Small intestine (tissue), 7 donors: Measurements from ENCODE around the gene SMYD3. TPM values are rescaled to one million over a fixed set of nuclear protein-coding genes. Genes with fewer than 3 reads are reported as not detected.
A peak's percentile ranks its signal among the peaks of the same experiment; 100 is the strongest.

Source experiments
- DNase-seq, 2 donors: peaks; one replicate each; pipeline versions ENCODE4 v3.0.0 to v3.0.0-alpha.2; 2013
- FAIRE-seq: peaks from 2 replicates; lab custom pipeline; 2012; peaks lifted over from hg19 to GRCh38; lab: Jason Lieb, UNC
- H3K27ac ChIP-seq, 3 donors: one replicate each; pipeline ENCODE4 v1.5.1; 2013; ENCODE audit warnings: low read length in 2 of 3, mild to moderate bottlenecking in 2 of 3, control low read depth in 1 of 3, inconsistent platforms in 1 of 3, low read depth in 1 of 3, moderate library complexity in 1 of 3
- H3K27me3 ChIP-seq, 3 donors: one replicate each; pipeline ENCODE4 v1.6.1; 2013; ENCODE audit warnings: low read length in 3 of 3, inconsistent platforms in 1 of 3; ENCODE audit not compliant: control insufficient read depth in 3 of 3, insufficient read depth in 3 of 3
- H3K36me3 ChIP-seq, 3 donors: one replicate each; pipeline ENCODE4 v1.6.1; 2013; ENCODE audit warnings: low read length in 3 of 3, inconsistent platforms in 1 of 3, low read depth in 1 of 3, mild to moderate bottlenecking in 1 of 3, moderate library complexity in 1 of 3; ENCODE audit not compliant: control insufficient read depth in 3 of 3, insufficient read depth in 2 of 3
- H3K4me1 ChIP-seq, 3 donors: one replicate each; pipeline ENCODE4 v1.6.1; 2013; ENCODE audit warnings: low read length in 2 of 3, inconsistent platforms in 1 of 3, low read depth in 1 of 3, mild to moderate bottlenecking in 1 of 3, moderate library complexity in 1 of 3; ENCODE audit not compliant: control insufficient read depth in 3 of 3, insufficient read depth in 2 of 3
- H3K4me3 ChIP-seq, 3 donors: one replicate each; pipeline ENCODE4 v1.5.1; 2013; ENCODE audit warnings: low read length in 3 of 3, control low read depth in 1 of 3, inconsistent platforms in 1 of 3, low read depth in 1 of 3, mild to moderate bottlenecking in 1 of 3, moderate library complexity in 1 of 3
- H3K9me3 ChIP-seq, 2 donors: one replicate each; pipeline ENCODE4 v1.6.1; 2013; ENCODE audit warnings: low read depth in 1 of 2, low read length in 1 of 2; ENCODE audit not compliant: control insufficient read depth in 2 of 2, insufficient read depth in 1 of 2
- WGBS, 3 donors: extraction: QIAGEN DNeasy Blood & Tissue Kit; methylation state at CpG; one replicate each; pipeline ENCODE4 v1.1.7; 2013; 5-methylcytosine and 5-hydroxymethylcytosine counted together
- polyA plus RNA-seq, 4 donors: library from polyadenylated mRNA; stranded (reverse) in 3 of 4; unstranded in 1 of 4; fragments of 200-250 nt in 3 of 4; fragments of 120-200 nt in 1 of 4; gene quantifications; one replicate each; pipeline versions ENCODE4 v1.2.1 to v1.2.3, GENCODE V29; 2013
- donor health status: healthy with polysubstance abuse.
- donor health status: control.
- donor health status: control.
- donor health status: Bipolar disorder and iron deficiency.
- donor health status: healthy.

SMYD3 gene
- polyA plus RNA-seq, 4 donors: 5.4 to 10.1 (median 8.5) TPM

DNA sequence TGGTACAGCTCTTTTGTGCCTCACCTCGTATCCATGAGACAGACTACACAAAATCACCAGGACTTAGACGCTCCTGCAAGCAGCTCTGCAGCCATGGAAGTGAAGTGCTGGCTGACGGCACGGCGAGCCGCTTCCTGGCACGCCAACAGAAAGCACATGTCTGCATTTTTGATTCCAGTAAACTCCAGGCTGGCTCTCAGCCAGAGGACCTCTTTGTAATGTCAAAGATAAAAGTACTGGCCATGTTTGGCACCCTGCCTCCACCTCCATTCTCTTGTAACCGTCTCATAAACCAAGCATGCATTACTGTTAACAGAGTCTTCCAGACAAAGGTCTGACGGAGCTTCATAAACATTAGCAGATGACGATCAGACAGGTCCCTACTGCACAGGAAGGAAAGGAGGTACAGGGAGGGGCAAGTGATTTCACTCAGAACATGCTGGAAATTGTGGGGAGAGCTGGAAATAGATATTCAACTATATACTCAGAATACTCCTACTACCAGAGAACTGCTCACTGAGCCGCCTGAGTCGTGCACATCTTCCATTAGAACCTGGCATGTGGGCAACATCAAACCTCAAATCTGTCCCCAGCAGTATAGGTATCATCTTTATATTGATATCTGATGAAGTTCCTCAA, 632.0 kb downstream of the SMYD3 start:
- FAIRE-seq: no peak
- no peak overlapping the region for H3K27ac ChIP-seq

DNA sequence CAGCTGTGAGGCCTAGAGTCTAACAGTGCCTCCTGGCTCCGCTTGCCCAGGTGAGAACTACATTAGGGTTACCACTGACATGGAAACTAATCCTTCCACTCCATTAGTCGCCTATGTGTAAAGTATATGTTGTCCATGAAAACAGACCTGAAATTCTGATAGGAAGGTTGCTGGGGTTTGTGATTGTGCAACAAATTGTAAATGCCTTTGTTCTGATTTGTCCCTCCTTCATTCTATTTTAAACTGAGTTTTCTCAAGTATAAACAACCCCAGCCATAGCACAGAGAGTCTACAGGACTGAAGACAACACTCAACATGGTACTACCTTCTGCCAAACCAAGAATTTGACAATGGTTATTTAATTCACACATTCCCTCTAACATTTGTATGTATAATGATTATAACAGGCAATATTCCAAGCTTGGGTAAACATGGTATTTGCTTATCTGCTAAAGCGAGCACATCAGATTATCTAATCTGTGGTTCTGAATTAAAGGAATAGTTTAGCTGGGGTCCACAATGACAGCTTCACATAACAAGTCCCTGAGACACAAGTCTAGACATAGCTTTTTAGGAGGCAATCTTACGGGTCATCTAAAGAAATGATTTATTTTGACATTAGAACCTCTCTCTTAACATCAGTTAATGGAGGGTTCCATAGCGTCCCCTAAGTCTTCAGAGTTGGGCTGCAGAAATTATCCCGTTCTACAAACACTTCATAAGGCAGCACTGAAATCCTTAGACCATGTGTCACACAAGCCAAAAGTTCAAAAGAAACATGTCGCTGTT, 633.0 kb downstream of the SMYD3 start:
- no peak for FAIRE-seq
- no peak overlapping the region for H3K27ac ChIP-seq

More for the DNA sequence above, 632.0 kb downstream of the SMYD3 start:
- 28 to 45% (median 36%) methylated on average over 12 of the region's 12 CpGs for WGBS, 3 donors
- Histone ChIP-seq H3K27me3 (no peaks in the 10 kb centered on the region), H3K36me3 (peaks cover 0 to 2% (median 0%) of the 10 kb centered on the region in 3 donors), H3K4me1 (no peaks in the 10 kb centered on the region), H3K4me3 (no peak overlapping the region), H3K9me3 (no peaks in the 10 kb centered on the region)
- DNase-seq: peak; percentile 17 to 32

DNA sequence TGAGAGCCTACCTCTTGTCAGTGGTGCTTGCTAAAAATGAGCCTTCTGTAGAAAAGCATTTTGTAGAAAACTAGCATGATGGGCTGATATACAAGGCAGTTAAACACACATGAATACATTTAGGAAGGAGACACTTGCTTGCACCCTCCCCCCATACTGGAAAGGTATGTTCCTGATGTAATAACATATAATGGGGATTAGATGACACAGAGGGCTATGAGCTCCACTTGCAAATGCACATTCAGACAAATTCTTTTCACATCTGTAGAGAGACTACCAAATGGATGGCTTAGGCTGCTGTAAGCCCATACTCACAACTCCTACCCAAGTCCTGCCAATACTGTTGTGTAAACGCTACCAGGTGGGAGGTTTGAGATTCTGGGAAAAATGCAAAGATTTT, 634.0 kb downstream of the SMYD3 start:
- H3K4me3 ChIP-seq: no peak overlapping the region
- no peaks in the 10 kb centered on the region for H3K4me1 ChIP-seq
- 82 to 100% (median 98%) methylated on average over 1 of the region's 1 CpG for WGBS, 3 donors
- no peaks in the 10 kb centered on the region for H3K27me3 ChIP-seq
- no peaks in the 10 kb centered on the region for H3K9me3 ChIP-seq
- peaks cover 0 to 2% (median 0%) of the 10 kb centered on the region in 3 donors for H3K36me3 ChIP-seq
- DNase-seq: no peak
- no peak for FAIRE-seq
- H3K27ac ChIP-seq: no peak overlapping the region

More for the DNA sequence above, 633.0 kb downstream of the SMYD3 start:
- peaks cover 0 to 2% (median 0%) of the 10 kb centered on the region in 3 donors for H3K36me3 ChIP-seq
- H3K27me3 ChIP-seq: no peaks in the 10 kb centered on the region
- WGBS, 3 donors: 80 to 89% (median 87%) methylated on average over 7 of the region's 7 CpGs
- no peaks in the 10 kb centered on the region for H3K4me1 ChIP-seq
- no peak for DNase-seq
- H3K4me3 ChIP-seq: no peak overlapping the region
- no peaks in the 10 kb centered on the region for H3K9me3 ChIP-seq

DNA sequence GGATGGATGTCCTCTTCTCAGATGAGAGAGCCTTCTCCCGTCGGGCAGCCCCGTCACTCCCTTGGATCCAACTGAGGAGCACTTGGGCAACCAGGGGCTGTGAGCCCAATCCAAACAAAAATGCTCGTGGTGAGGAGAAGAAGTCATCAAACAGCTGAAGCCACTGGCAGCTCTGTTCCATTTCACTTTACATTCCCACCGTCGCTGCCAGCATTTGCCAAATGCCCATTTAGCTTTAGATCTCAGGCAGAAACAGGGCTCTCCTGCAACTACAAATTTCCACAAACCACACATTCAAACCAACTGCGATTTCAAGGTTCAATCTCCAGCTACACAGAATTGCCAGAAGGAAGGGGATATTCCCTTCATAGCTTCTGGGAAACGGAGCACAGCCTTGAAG, 634.6 kb downstream of the SMYD3 start:
- H3K9me3 ChIP-seq: no peaks in the 10 kb centered on the region
- H3K36me3 ChIP-seq: peaks cover 0 to 2% (median 0%) of the 10 kb centered on the region in 3 donors
- H3K27me3 ChIP-seq: no peaks in the 10 kb centered on the region
- no peak for FAIRE-seq
- no peaks in the 10 kb centered on the region for H3K4me1 ChIP-seq
- H3K27ac ChIP-seq: no peak overlapping the region
- 95 to 96% (median 95%) methylated on average over 8 of the region's 8 CpGs for WGBS, 3 donors
- no peak overlapping the region for H3K4me3 ChIP-seq
- DNase-seq: no peak

DNA sequence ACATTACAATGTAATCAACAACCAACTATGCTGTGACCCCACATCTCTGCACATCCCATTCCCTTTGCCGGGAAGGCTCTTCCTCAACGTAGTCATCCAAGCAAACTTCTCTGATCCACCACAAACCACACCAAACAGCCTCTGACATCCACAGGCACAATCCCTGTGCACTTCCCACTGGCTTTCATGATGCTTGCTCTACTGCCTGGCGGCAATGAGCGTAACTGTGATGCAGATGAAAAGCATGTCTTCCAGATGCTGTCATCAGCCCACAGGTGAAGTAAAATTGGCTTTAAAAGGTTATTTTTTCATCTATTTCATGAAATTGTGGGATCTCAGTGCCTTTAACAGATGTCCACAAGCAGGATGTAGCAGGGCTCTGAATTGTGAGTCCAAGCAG, 635.2 kb downstream of the SMYD3 start:
- H3K9me3 ChIP-seq: no peaks in the 10 kb centered on the region
- H3K27ac ChIP-seq: no peak overlapping the region
- WGBS, 3 donors: 94 to 98% (median 96%) methylated on average over 4 of the region's 4 CpGs
- FAIRE-seq (no peak), DNase-seq (no peak)
- no peaks in the 10 kb centered on the region for H3K27me3 ChIP-seq
- H3K36me3 ChIP-seq: peaks cover 0 to 2% (median 0%) of the 10 kb centered on the region in 3 donors
- H3K4me3 ChIP-seq: no peak overlapping the region
- H3K4me1 ChIP-seq: no peaks in the 10 kb centered on the region

DNA sequence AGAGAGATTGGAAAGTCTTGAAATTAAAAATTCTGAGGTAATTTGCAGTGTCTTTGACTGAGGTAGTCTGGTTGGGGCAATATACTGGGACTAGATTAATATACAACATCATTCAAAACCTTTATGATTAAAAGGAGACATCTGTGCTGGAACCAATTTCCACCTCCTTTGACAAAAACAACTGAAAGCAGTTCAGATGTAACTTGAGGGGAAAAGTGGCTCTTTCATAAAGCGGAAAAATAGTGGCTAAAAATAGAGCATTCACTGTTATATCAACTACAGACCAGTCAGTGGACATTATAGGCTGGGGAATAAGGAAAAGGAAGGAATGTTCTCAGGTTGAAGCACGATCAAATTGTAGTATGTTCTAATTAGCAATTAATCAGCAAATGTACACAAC, 635.9 kb downstream of the SMYD3 start:
- Histone ChIP-seq H3K4me1 (no peaks in the 10 kb centered on the region), H3K4me3 (no peak overlapping the region), H3K9me3 (no peaks in the 10 kb centered on the region), H3K36me3 (peaks cover 0 to 2% (median 0%) of the 10 kb centered on the region in 3 donors), H3K27ac (no peak overlapping the region), H3K27me3 (no peaks in the 10 kb centered on the region)
- WGBS, 3 donors: 81 to 92% (median 87%) methylated on average over 2 of the region's 2 CpGs
- FAIRE-seq: no peak
- DNase-seq: no peak

- no peaks in the 10 kb centered on the region for H3K9me3 ChIP-seq
- no peak overlapping the region for H3K4me3 ChIP-seq
- no peaks in the 10 kb centered on the region for H3K27me3 ChIP-seq
- WGBS, 3 donors: 87 to 91% (median 89%) methylated on average over 6 of the region's 6 CpGs
- H3K27ac ChIP-seq: no peak overlapping the region
- FAIRE-seq (no peak), DNase-seq (no peak)
- H3K4me1 ChIP-seq: no peaks in the 10 kb centered on the region
- H3K36me3 ChIP-seq: peaks cover 0 to 2% (median 0%) of the 10 kb centered on the region in 3 donors
Observed at GRCh38 chr1:245870698-245871097, 636.4 kb downstream of the SMYD3 start.

DNA sequence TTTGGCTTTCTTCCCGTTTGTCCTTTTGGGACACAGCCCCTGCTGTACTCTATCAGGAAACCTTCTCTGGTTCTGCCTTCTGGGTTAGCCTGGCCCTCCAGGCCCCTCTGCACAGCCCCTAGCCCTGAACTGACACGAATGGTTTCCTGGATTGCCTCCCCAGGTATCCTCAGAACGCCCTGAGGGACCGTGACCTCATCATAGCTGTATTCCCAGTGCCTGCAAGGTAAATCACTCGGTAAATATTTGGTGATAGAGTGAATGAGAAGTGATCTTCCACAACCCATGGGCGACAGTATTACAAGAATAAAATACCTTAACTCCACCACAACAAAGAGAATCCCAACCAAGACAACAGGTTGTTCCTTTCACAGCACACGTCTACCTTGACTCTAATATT, 637.2 kb downstream of the SMYD3 start:
- DNase-seq (no peak), FAIRE-seq (no peak)
- 90 to 93% (median 92%) methylated on average over 7 of the region's 7 CpGs for WGBS, 3 donors
- H3K4me1 ChIP-seq: no peaks in the 10 kb centered on the region
- H3K4me3 ChIP-seq: no peak overlapping the region
- H3K27me3 ChIP-seq: no peaks in the 10 kb centered on the region
- peaks cover 0 to under 1% (median 0%) of the 10 kb centered on the region in 3 donors for H3K36me3 ChIP-seq
- no peak overlapping the region for H3K27ac ChIP-seq
- no peaks in the 10 kb centered on the region for H3K9me3 ChIP-seq
